ENCODE data around the gene PRKACA.

Gene PRKACA

GRCh38 chr19:14119644-14120496 lies 2.3 kb upstream of the PRKACA start:
- intact Hi-C loops (cut with DNase I), result loop anchor here (5.0 kb wide), 1 partner anchor 38 kb away; no protein-coding TSS in a partner anchor
- no peak for DNase-seq

- DNase-seq, result no peak
- intact Hi-C loops (cut with DNase I), result loop anchor here (5.0 kb wide), 1 partner anchor 37 kb away; no protein-coding TSS in a partner anchor
Measured at GRCh38 chr19:14119146-14119545, 1.6 kb upstream of the PRKACA start.

GRCh38 chr19:14118165-14119051 lies 846 bp upstream of the PRKACA start:
- intact Hi-C loops (cut with DNase I), result loop anchor here (5.0 kb wide), 1 partner anchor 36 kb away; no protein-coding TSS in a partner anchor
- peak; percentile 48 to 89 (median 73) for DNase-seq

- DNase-seq, result peak in 21 of 42 donors; percentile 10 to 57 (median 35)
- intact Hi-C loops (cut with DNase I), result loop anchor here (5.0 kb wide), 1 partner anchor 35 kb away; no protein-coding TSS in a partner anchor
Measured at GRCh38 chr19:14116918-14117578, 514 bp downstream of the PRKACA start.

GRCh38 chr19:14116525-14116917 lies 1.0 kb downstream of the PRKACA start:
- intact Hi-C loops (cut with DNase I), result loop anchor here (5.0 kb wide), 1 partner anchor 34 kb away; no protein-coding TSS in a partner anchor
- DNase-seq, result no peak

- no peak for DNase-seq
- intact Hi-C loops (cut with DNase I), result loop anchor here (5.0 kb wide), 1 partner anchor 33 kb away; no protein-coding TSS in a partner anchor
Measured at GRCh38 chr19:14115756-14116155, 1.8 kb downstream of the PRKACA start.

- intact Hi-C loops (cut with DNase I), result loop anchor here (5.0 kb wide), 1 partner anchor 33 kb away; no protein-coding TSS in a partner anchor
- DNase-seq, result peak in 28 of 42 donors; percentile 18 to 67 (median 44)
Measured at GRCh38 chr19:14114854-14115253, 2.7 kb downstream of the PRKACA start.

GRCh38 chr19:14114439-14114838 lies 3.1 kb downstream of the PRKACA start:
- intact Hi-C loops (cut with DNase I), result no loop called here
- no peak for DNase-seq

- peak in 7 of 42 donors; percentile 13 to 56 (median 31) for DNase-seq
- intact Hi-C loops (cut with DNase I), result no loop called here
Measured at GRCh38 chr19:14113762-14114414, 3.7 kb downstream of the PRKACA start.

- DNase-seq, result no peak
- intact Hi-C loops (cut with DNase I), result no loop called here
Measured at GRCh38 chr19:14112809-14113385, 4.7 kb downstream of the PRKACA start.

GRCh38 chr19:14112051-14112808 lies 5.3 kb downstream of the PRKACA start:
- intact Hi-C loops (cut with DNase I), result no loop called here
- DNase-seq, result no peak

- DNase-seq, result peak in 3 of 42 donors; percentile 44 to 63 (median 45)
- intact Hi-C loops (cut with DNase I), result no loop called here
Measured at GRCh38 chr19:14111486-14111885, 6.1 kb downstream of the PRKACA start.

- intact Hi-C loops (cut with DNase I), result no loop called here
- DNase-seq, result no peak
Measured at GRCh38 chr19:14110650-14111049, 6.9 kb downstream of the PRKACA start.

- DNase-seq, result peak in 4 of 42 donors; percentile 13 to 63 (median 34)
- intact Hi-C loops (cut with DNase I), result no loop called here
Measured at GRCh38 chr19:14107581-14108461, 9.7 kb downstream of the PRKACA start.

- no peak for DNase-seq
- intact Hi-C loops (cut with DNase I), result no loop called here
Measured at GRCh38 chr19:14106840-14107239, 10.7 kb downstream of the PRKACA start.

GRCh38 chr19:14105680-14106079 lies 11.9 kb downstream of the PRKACA start:
- no peak for DNase-seq
- intact Hi-C loops (cut with DNase I), result no loop called here
